Mucosa of stomach (tissue), 1 donor: ENCODE results near the gene SEMA7A.

ENCODE experiments used
- H3K27me3 ChIP-seq: one replicate; pipeline ENCODE4 v1.7.0; 2013; ENCODE audit warnings: mild to moderate bottlenecking, low read length; ENCODE audit not compliant: control insufficient read depth, insufficient read depth
- H3K36me3 ChIP-seq: one replicate; pipeline ENCODE4 v1.7.0; 2013; ENCODE audit warnings: low read length; ENCODE audit not compliant: control insufficient read depth, insufficient read depth
- H3K4me1 ChIP-seq: one replicate; pipeline ENCODE4 v1.7.0; 2013; ENCODE audit warnings: mild to moderate bottlenecking, low read length; ENCODE audit not compliant: control insufficient read depth, insufficient read depth
- H3K4me3 ChIP-seq: one replicate; pipeline ENCODE4 v1.7.0; 2013; ENCODE audit warnings: low read length
- H3K9ac ChIP-seq: one replicate; pipeline ENCODE4 v1.7.0; 2013; ENCODE audit warnings: mild to moderate bottlenecking, low read length, moderate library complexity
- H3K9me3 ChIP-seq: one replicate; pipeline ENCODE4 v1.7.0; 2013; ENCODE audit warnings: mild to moderate bottlenecking, low read length, moderate library complexity; ENCODE audit not compliant: control insufficient read depth
- donor health status: Pancreatic carcinoma.

Gene SEMA7A

GRCh38 chr15:74397239-74398068 lies 36.3 kb downstream of the SEMA7A start:
- Histone ChIP-seq H3K9ac (no peak overlapping the region), H3K36me3 (no peaks in the 10 kb centered on the region), H3K4me3 (no peak overlapping the region), H3K4me1 (peaks cover 39% of the 10 kb centered on the region), H3K27me3 (no peaks in the 10 kb centered on the region), H3K9me3 (no peaks in the 10 kb centered on the region)

GRCh38 chr15:74396445-74397238 lies 37.1 kb downstream of the SEMA7A start:
- no peak overlapping the region for H3K4me3 ChIP-seq
- H3K36me3 ChIP-seq, result no peaks in the 10 kb centered on the region
- no peaks in the 10 kb centered on the region for H3K27me3 ChIP-seq
- no peaks in the 10 kb centered on the region for H3K9me3 ChIP-seq
- no peak overlapping the region for H3K9ac ChIP-seq
- H3K4me1 ChIP-seq, result peaks cover 39% of the 10 kb centered on the region

GRCh38 chr15:74396146-74396438 lies 37.7 kb downstream of the SEMA7A start:
- peaks cover 33% of the 10 kb centered on the region for H3K4me1 ChIP-seq
- no peaks in the 10 kb centered on the region for H3K9me3 ChIP-seq
- no peak overlapping the region for H3K4me3 ChIP-seq
- H3K9ac ChIP-seq, result no peak overlapping the region
- H3K36me3 ChIP-seq, result no peaks in the 10 kb centered on the region
- H3K27me3 ChIP-seq, result no peaks in the 10 kb centered on the region

- H3K4me3 ChIP-seq, result no peak overlapping the region
- H3K36me3 ChIP-seq, result no peaks in the 10 kb centered on the region
- no peaks in the 10 kb centered on the region for H3K9me3 ChIP-seq
- H3K4me1 ChIP-seq, result peaks cover 30% of the 10 kb centered on the region
- H3K9ac ChIP-seq, result no peak overlapping the region
- no peaks in the 10 kb centered on the region for H3K27me3 ChIP-seq
These were observed 38.2 kb downstream of the SEMA7A start for GRCh38 chr15:74395319-74396145.

- no peaks in the 10 kb centered on the region for H3K27me3 ChIP-seq
- peaks cover 36% of the 10 kb centered on the region for H3K4me1 ChIP-seq
- H3K9me3 ChIP-seq, result no peaks in the 10 kb centered on the region
- H3K36me3 ChIP-seq, result no peaks in the 10 kb centered on the region
- H3K9ac ChIP-seq, result no peak overlapping the region
- no peak overlapping the region for H3K4me3 ChIP-seq
These were observed 39.5 kb downstream of the SEMA7A start for GRCh38 chr15:74394090-74394846.

- H3K36me3 ChIP-seq, result no peaks in the 10 kb centered on the region
- no peaks in the 10 kb centered on the region for H3K9me3 ChIP-seq
- peaks cover 37% of the 10 kb centered on the region for H3K4me1 ChIP-seq
- H3K4me3 ChIP-seq, result no peak overlapping the region
- no peaks in the 10 kb centered on the region for H3K27me3 ChIP-seq
- H3K9ac ChIP-seq, result no peak overlapping the region
These were observed 40.3 kb downstream of the SEMA7A start for GRCh38 chr15:74393423-74393822.

GRCh38 chr15:74392902-74393301 lies 40.9 kb downstream of the SEMA7A start:
- Histone ChIP-seq H3K9ac (no peak overlapping the region), H3K27me3 (peaks cover 1% of the 10 kb centered on the region), H3K36me3 (no peaks in the 10 kb centered on the region), H3K9me3 (no peaks in the 10 kb centered on the region), H3K4me1 (peaks cover 32% of the 10 kb centered on the region), H3K4me3 (no peak overlapping the region)

GRCh38 chr15:74392451-74392830 lies 41.3 kb downstream of the SEMA7A start:
- H3K4me3 ChIP-seq, result no peak overlapping the region
- H3K9ac ChIP-seq, result no peak overlapping the region
- H3K9me3 ChIP-seq, result no peaks in the 10 kb centered on the region
- peaks cover 28% of the 10 kb centered on the region for H3K4me1 ChIP-seq
- peaks cover 4% of the 10 kb centered on the region for H3K27me3 ChIP-seq
- H3K36me3 ChIP-seq, result no peaks in the 10 kb centered on the region

- H3K36me3 ChIP-seq, result no peaks in the 10 kb centered on the region
- no peak overlapping the region for H3K4me3 ChIP-seq
- no peak overlapping the region for H3K9ac ChIP-seq
- H3K27me3 ChIP-seq, result peaks cover 4% of the 10 kb centered on the region
- H3K9me3 ChIP-seq, result no peaks in the 10 kb centered on the region
- H3K4me1 ChIP-seq, result peaks cover 21% of the 10 kb centered on the region
These were observed 41.9 kb downstream of the SEMA7A start for GRCh38 chr15:74391582-74392450.

GRCh38 chr15:74390647-74391288 lies 43.0 kb downstream of the SEMA7A start:
- peaks cover 4% of the 10 kb centered on the region for H3K27me3 ChIP-seq
- H3K9me3 ChIP-seq, result no peaks in the 10 kb centered on the region
- peaks cover 11% of the 10 kb centered on the region for H3K4me1 ChIP-seq
- H3K4me3 ChIP-seq, result no peak overlapping the region
- no peaks in the 10 kb centered on the region for H3K36me3 ChIP-seq
- H3K9ac ChIP-seq, result no peak overlapping the region
